GM13976 (cell line): ENCODE measurements around the gene UBE2D3.

Source experiments
- DNase-seq: peaks from one replicate; pipeline ENCODE4 v3.0.0; 2012; ENCODE audit warnings: low spot score
- CTCF ChIP-seq: IDR thresholded peaks from 2 replicates; pipeline ENCODE4 v1.5.1; 2012; ENCODE audit warnings: borderline replicate concordance, mild to moderate bottlenecking; ENCODE audit not compliant: insufficient read depth; ENCODE audit errors: extremely low read depth, missing control alignments, control extremely low read depth
- in situ Hi-C: fragments of 300-500 bp; cut with MboI; formaldehyde crosslinking; loops from one replicate; pipeline ENCODE4 v1.12.0; 2022; ENCODE audit warnings: low sequenced_read_pairs, mixed read lengths, inconsistent platforms; ENCODE audit not compliant: unreplicated experiment

UBE2D3 gene

DNA sequence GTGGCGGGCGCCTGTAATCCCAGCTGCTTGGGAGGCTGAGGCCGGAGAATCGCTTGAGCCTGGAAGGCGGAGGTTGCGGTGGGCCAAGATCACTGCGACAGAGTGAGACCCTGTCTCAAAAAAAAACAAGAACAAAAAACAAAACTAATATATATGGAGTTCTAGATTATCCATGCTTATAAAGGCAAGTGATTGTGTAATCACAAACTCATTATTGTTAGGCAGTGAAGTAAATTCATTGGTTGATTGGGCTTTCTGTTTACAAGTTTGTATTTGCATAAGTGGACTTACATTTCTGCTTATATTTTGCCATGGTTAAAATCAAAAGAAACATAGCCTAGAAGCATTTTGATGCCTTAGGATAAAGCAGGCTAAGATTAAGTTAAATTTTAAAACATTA is 2.5 kb upstream of the UBE2D3 start:
- in situ Hi-C loops: no loop called here
- DNase-seq: no peak
- no peak for TF ChIP-seq CTCF

DNA sequence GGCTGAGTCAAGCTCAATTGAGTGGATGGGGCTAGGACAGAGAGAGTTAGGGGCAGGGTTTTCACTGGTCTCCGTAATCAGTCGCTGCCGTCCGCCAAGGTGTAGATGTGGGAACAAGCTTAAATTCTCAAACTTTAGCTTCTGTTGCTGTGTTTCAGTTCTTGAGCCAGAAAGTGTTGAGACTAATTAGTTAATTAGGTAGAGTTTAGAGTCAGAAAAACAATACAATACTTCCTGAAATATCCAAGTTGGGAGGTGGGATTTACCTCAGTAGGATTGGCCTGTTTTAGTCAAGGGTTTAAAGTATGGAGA is 1.1 kb upstream of the UBE2D3 start:
- no peak for DNase-seq
- no peak for TF ChIP-seq CTCF
- in situ Hi-C loops: no loop called here

- in situ Hi-C loops: no loop called here
Measured at GRCh38 chr4:102827674-102828496, 534 bp upstream of the UBE2D3 start.

DNA sequence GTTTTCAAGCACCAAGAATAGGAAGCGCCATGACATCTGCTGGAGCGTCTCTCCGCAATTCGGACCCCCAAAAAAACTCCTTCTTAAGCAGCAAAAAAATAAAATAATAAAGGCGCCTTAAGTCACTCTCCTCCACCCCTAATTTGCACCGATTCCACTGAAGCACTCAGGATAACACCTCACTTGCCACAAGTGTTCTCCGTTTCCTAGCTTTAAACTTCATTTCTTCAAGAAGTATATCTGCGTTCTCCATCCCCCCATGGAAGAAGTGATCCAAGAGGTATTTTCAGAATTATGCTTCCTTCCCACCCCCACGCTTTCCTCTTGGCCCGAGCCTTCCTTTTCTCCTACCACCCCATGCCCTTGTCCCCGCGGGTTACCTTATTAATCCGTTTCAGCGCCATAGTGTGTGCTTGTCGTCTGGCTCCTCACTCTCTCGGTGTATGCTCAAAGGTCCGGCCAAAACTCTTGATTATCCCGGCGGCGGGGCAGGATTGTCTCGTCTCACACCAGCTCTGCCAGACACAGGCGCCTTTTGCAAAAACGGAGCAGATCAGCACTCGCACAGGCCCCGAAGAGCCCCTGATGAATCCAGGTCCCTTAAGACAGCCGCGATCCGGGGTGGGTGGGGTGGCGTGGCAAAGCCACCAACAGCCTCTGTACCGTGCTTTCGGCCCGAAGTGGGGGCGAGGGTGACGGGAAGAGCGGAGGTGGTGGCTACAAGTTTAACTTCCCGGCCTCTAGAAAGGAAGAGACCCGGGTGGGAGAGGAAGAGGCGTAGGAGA is 1.1 kb downstream of the UBE2D3 start:
- no peak for TF ChIP-seq CTCF
- in situ Hi-C loops: no loop called here
- DNase-seq: no peak

More at GRCh38 chr4:102827674-102828496, 534 bp upstream of the UBE2D3 start:
- DNase-seq: peak; percentile 87
- TF ChIP-seq CTCF: peak; percentile 3

DNA sequence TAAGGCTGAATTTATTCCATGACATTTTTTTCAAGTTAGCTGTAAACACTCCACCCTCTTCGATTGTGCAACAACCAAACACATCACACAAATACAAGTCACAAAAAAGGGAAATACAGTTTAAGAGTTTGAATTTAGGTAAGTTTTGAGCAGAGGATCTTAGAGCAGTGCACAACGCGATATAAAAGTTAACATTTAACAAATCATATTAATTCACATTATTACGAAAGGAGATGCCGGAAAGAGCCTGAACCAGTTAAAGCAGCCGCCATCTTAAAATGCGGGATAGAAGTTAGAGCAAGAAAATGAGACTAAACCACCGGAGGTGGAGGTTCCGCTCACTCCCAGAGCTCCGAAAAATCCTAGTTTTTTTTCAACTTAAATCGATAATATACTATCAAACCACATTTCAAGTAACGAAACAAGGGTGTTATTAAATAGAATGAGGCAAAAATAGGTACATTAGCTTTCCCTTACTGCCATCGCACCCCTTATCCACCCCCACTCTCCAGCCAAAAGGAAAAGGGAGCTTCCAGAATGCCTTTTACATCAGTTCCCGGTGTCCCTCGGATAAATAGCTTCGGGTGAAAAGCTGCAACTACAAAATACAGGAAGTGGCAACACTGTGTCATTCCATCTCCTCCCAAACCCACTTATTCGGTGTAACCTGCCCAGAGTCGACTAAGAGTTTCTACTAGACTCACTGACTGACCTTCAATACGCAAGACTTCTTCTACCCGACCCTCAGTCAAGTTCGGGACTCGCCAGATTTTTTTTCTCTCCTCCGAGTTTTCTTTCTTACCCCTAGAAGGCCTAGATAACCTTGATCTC is 1.9 kb downstream of the UBE2D3 start:
- no peak for DNase-seq
- in situ Hi-C loops: no loop called here

More for the DNA sequence above, 1.9 kb downstream of the UBE2D3 start:
- TF ChIP-seq CTCF: no peak
